Measurements from ENCODE around the gene KCNAB2. TPM values are rescaled to one million over a fixed set of nuclear protein-coding genes. Genes with fewer than 3 reads are reported as not detected.

KCNAB2 gene
- polyA plus RNA-seq, 1 of the 3 experiments (the other 2 are of a cell fraction): 7.6 TPM

DNA sequence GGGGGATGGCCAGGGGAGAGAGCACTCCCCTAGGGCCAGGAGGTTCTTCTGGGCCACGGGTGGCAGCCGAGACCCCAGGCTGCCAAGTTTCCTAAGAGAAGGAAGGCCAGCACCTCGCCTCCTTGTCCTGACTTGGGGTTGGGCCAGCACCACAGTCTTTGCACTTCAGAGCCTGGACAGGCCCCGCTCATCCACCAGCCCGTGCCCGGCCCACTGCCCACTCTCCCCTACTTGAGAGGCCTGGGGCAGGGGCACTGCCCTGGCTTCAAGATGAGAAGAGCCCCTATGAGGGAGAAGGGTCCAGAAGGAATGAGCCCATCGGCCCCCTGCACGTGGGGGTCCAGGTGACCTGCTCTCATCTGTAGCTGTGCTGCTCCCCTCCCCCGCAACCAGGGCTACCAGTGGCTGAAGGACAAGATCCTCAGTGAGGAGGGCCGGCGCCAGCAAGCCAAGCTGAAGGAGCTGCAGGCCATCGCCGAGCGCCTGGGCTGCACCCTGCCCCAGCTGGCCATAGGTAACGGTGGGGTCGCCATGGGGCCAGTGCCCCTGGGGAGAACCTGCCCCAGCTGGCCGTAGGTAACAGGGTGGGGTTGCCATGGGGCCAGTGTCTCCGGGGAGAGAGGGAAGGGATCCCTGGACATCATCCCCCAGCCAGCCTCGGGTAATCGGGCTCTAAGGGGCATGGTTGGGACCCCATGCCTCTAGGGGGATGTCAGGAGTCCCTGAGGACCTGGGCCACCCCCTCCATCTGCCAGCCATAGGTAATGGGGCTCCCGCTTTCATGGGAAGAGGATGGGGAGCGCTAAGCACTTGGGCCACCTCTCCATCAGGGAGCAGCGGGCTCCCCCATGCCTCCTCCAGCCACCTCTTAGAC is 50.8 kb downstream of the KCNAB2 start:
- CTCF ChIA-PET: interaction anchor here (1.0 to 5.7 kb wide), 3 partner anchors 15 to 75 kb away, joined by 4 to 38 read pairs (median 4); no protein-coding TSS in a partner anchor
- H3K4me3 ChIP-seq (ENCODE audit: low read depth in 2 of 2, low read length in 1 of 2): no peak overlapping the region

More for the DNA sequence above, 50.8 kb downstream of the KCNAB2 start:
- Histone ChIP-seq H3K4me2 (no peak overlapping the region), H3K9me3 (no peaks in the 10 kb centered on the region), H3K4me1 (ENCODE audit: control insufficient read depth in 1 of 2, insufficient read depth in 2 of 2, low read depth in 1 of 2, low read length in 1 of 2) (peaks cover 0 to 5% of the 10 kb centered on the region in 2 experiments; a peak in 1 of 4 replicates), H3K27me3 (ENCODE audit: insufficient read depth) (no peaks in the 10 kb centered on the region), H3F3A (replicated peaks; ENCODE audit: insufficient read depth) (no peaks in the 10 kb centered on the region), H4K20me1 (ENCODE audit: insufficient read depth) (no peaks in the 10 kb centered on the region), H3K36me3 (replicated peaks in 1 of 2; ENCODE audit: control insufficient read depth in 1 of 2, insufficient read depth in 2 of 2, low read length in 1 of 2) (no peaks in the 10 kb centered on the region), H3K27ac (ENCODE audit: low read depth in 2 of 2, low read length in 1 of 2) (no peak overlapping the region), H3K9ac (no peak overlapping the region), H2AFZ (ENCODE audit: low read depth) (no peak overlapping the region), H3K9me2 (no peaks in the 10 kb centered on the region), H3K79me2 (ENCODE audit: insufficient read depth) (no peaks in the 10 kb centered on the region)
- 94% methylated on average over 6 of the region's 23 CpGs for WGBS (ENCODE audit: low lambda C conversion rate)
- TF ChIP-seq, protein P1, sequence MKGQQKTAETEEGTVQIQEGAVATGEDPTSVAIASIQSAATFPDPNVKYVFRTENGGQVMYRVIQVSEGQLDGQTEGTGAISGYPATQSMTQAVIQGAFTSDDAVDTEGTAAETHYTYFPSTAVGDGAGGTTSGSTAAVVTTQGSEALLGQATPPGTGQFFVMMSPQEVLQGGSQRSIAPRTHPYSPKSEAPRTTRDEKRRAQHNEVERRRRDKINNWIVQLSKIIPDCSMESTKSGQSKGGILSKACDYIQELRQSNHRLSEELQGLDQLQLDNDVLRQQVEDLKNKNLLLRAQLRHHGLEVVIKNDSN (IDR thresholded peaks at IDR 0.05; ENCODE audit: borderline replicate concordance, low read depth): no peak
- TF ChIP-seq, protein P2, sequence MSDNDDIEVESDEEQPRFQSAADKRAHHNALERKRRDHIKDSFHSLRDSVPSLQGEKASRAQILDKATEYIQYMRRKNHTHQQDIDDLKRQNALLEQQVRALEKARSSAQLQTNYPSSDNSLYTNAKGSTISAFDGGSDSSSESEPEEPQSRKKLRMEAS (IDR thresholded peaks at IDR 0.05; ENCODE audit: low read depth): no peak
- TF ChIP-seq, protein P3, sequence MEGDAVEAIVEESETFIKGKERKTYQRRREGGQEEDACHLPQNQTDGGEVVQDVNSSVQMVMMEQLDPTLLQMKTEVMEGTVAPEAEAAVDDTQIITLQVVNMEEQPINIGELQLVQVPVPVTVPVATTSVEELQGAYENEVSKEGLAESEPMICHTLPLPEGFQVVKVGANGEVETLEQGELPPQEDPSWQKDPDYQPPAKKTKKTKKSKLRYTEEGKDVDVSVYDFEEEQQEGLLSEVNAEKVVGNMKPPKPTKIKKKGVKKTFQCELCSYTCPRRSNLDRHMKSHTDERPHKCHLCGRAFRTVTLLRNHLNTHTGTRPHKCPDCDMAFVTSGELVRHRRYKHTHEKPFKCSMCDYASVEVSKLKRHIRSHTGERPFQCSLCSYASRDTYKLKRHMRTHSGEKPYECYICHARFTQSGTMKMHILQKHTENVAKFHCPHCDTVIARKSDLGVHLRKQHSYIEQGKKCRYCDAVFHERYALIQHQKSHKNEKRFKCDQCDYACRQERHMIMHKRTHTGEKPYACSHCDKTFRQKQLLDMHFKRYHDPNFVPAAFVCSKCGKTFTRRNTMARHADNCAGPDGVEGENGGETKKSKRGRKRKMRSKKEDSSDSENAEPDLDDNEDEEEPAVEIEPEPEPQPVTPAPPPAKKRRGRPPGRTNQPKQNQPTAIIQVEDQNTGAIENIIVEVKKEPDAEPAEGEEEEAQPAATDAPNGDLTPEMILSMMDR (IDR thresholded peaks at IDR 0.05): no peak
- no peak for TF ChIP-seq FOXM1 (IDR thresholded peaks at IDR 0.05; ENCODE audit: low read depth)
- TF ChIP-seq TCF12 (IDR thresholded peaks at IDR 0.05): no peak
- TF ChIP-seq, protein P4, sequence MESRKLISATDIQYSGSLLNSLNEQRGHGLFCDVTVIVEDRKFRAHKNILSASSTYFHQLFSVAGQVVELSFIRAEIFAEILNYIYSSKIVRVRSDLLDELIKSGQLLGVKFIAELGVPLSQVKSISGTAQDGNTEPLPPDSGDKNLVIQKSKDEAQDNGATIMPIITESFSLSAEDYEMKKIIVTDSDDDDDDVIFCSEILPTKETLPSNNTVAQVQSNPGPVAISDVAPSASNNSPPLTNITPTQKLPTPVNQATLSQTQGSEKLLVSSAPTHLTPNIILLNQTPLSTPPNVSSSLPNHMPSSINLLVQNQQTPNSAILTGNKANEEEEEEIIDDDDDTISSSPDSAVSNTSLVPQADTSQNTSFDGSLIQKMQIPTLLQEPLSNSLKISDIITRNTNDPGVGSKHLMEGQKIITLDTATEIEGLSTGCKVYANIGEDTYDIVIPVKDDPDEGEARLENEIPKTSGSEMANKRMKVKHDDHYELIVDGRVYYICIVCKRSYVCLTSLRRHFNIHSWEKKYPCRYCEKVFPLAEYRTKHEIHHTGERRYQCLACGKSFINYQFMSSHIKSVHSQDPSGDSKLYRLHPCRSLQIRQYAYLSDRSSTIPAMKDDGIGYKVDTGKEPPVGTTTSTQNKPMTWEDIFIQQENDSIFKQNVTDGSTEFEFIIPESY (IDR thresholded peaks at IDR 0.05; ENCODE audit: borderline replicate concordance, low read depth): no peak
- TF ChIP-seq MEF2A (IDR thresholded peaks at IDR 0.05; ENCODE audit: borderline replicate concordance, low read depth): no peak
- no peak for TF ChIP-seq NFIC (IDR thresholded peaks at IDR 0.05; ENCODE audit: borderline replicate concordance)
- TF ChIP-seq CHD2 (IDR thresholded peaks at IDR 0.05; ENCODE audit: low read length, partially characterized antibody): no peak
- no peak for TF ChIP-seq EZH2phosphoT487 (IDR thresholded peaks at IDR 0.05; ENCODE audit: borderline replicate concordance, low read depth)
- TF ChIP-seq GATA2 (CRISPR knock-in tag; IDR thresholded peaks at IDR 0.05): no peak
- TF ChIP-seq, protein P5, sequence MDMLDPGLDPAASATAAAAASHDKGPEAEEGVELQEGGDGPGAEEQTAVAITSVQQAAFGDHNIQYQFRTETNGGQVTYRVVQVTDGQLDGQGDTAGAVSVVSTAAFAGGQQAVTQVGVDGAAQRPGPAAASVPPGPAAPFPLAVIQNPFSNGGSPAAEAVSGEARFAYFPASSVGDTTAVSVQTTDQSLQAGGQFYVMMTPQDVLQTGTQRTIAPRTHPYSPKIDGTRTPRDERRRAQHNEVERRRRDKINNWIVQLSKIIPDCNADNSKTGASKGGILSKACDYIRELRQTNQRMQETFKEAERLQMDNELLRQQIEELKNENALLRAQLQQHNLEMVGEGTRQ (IDR thresholded peaks at IDR 0.05; ENCODE audit: borderline replicate concordance, low read depth, low read length): no peak
- no peak for TF ChIP-seq TEAD4 (IDR thresholded peaks at IDR 0.05; ENCODE audit: borderline replicate concordance, insufficient read depth)
- TF ChIP-seq EP300 (IDR thresholded peaks at IDR 0.05; ENCODE audit: borderline replicate concordance in 1 of 2, low read depth in 1 of 2, low read length in 1 of 2): no peak
- TF ChIP-seq, protein P6, sequence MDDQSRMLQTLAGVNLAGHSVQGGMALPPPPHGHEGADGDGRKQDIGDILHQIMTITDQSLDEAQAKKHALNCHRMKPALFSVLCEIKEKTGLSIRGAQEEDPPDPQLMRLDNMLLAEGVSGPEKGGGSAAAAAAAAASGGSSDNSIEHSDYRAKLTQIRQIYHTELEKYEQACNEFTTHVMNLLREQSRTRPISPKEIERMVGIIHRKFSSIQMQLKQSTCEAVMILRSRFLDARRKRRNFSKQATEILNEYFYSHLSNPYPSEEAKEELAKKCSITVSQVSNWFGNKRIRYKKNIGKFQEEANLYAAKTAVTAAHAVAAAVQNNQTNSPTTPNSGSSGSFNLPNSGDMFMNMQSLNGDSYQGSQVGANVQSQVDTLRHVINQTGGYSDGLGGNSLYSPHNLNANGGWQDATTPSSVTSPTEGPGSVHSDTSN (IDR thresholded peaks at IDR 0.05): no peak
- TF ChIP-seq NRF1 (IDR thresholded peaks at IDR 0.05; ENCODE audit: low read depth, low read length): no peak
- no peak for TF ChIP-seq YY1 (IDR thresholded peaks at IDR 0.05; ENCODE audit: low read depth)
- no peak for TF ChIP-seq POLR2AphosphoS5 (IDR thresholded peaks at IDR 0.05; ENCODE audit: low read depth, low read length)
- TF ChIP-seq FOXJ3 (CRISPR knock-in tag; IDR thresholded peaks at IDR 0.05): no peak
- POLR2A ChIA-PET: no interaction called here
- DNase-seq: no peak
